ENCODE results near the gene AKAP11. TPM values are rescaled to one million over a fixed set of nuclear protein-coding genes. Genes with fewer than 3 reads are reported as not detected.
A peak's percentile ranks its signal among the peaks of the same experiment; 100 is the strongest.

The AKAP11 gene
- total RNA-seq, 2 experiments from 2014 or later: 32.5 to 34.0 TPM

GRCh38 chr13:42320375-42320787 is 48.4 kb downstream of the AKAP11 start:
- H3K4me1 Mint-ChIP-seq: peaks cover 21% of the 10 kb centered on the region
- H3K27ac Mint-ChIP-seq: no peak overlapping the region
- CTCF ChIA-PET: interaction anchor here (0.7 to 0.8 kb wide), 2 partner anchors 246 to 410 kb away, joined by 3 read pairs; no protein-coding TSS in a partner anchor
- POLR2A ChIA-PET: no interaction called here
- no peaks in the 10 kb centered on the region for H3K9me3 Mint-ChIP-seq
- no peak overlapping the region for H3K4me3 Mint-ChIP-seq
- no peaks in the 10 kb centered on the region for H3K27me3 Mint-ChIP-seq
- DNase-seq: no peak
- H3K36me3 Mint-ChIP-seq (ENCODE audit: low read depth): peaks cover 41% of the 10 kb centered on the region

DNA sequence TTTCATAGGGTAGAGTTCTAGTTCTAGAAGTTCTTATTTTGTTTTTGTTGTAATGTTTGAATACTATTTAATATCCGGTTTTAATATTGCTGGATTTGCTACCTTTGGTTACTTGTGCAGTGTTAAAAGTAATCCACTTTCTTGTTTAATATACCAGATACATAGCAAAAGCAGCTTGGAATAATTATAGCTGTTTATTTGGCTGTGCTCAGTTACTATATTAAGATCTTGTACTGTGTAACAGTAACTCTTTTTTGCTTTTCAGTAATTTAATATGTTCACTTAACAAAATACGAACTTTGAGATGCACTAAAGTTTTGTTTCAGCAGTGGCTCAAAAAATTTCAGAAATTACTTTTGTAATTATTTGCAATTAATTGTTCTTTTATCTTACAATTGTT is 50.9 kb downstream of the AKAP11 start:
- Mint-ChIP-seq H3K4me3 (no peak overlapping the region), H3K4me1 (peaks cover 23% of the 10 kb centered on the region), H3K36me3 (ENCODE audit: low read depth) (peaks cover 28% of the 10 kb centered on the region), H3K27me3 (no peaks in the 10 kb centered on the region), H3K9me3 (no peaks in the 10 kb centered on the region), H3K27ac (no peak overlapping the region)
- ChIA-PET POLR2A (no interaction called here), CTCF (no interaction called here)
- DNase-seq: no peak

- Mint-ChIP-seq H3K36me3 (ENCODE audit: low read depth) (peaks cover 27% of the 10 kb centered on the region), H3K4me1 (peaks cover 25% of the 10 kb centered on the region), H3K27ac (no peak overlapping the region), H3K4me3 (no peak overlapping the region), H3K27me3 (no peaks in the 10 kb centered on the region), H3K9me3 (no peaks in the 10 kb centered on the region)
- DNase-seq: no peak
- ChIA-PET CTCF (no interaction called here), POLR2A (no interaction called here)
These were observed 52.8 kb downstream of the AKAP11 start for GRCh38 chr13:42324704-42325103.

- DNase-seq: no peak
- no peak overlapping the region for H3K27ac Mint-ChIP-seq
- no peaks in the 10 kb centered on the region for H3K27me3 Mint-ChIP-seq
- ChIA-PET POLR2A (interaction anchor here (1.0 to 1.4 kb wide), 3 partner anchors 8 to 68 kb away, joined by 3 to 5 read pairs (median 3); no protein-coding TSS in a partner anchor), CTCF (interaction anchor here (0.9 to 1.0 kb wide), 2 partner anchors 11 to 268 kb away, joined by 3 read pairs; no protein-coding TSS in a partner anchor)
- peaks cover 4% of the 10 kb centered on the region for H3K9me3 Mint-ChIP-seq
- peaks cover 24% of the 10 kb centered on the region for H3K4me1 Mint-ChIP-seq
- H3K36me3 Mint-ChIP-seq (ENCODE audit: low read depth): peaks cover 20% of the 10 kb centered on the region
- no peak overlapping the region for H3K4me3 Mint-ChIP-seq
These were observed 55.8 kb downstream of the AKAP11 start for GRCh38 chr13:42327725-42328124.

- H3K36me3 Mint-ChIP-seq (ENCODE audit: low read depth): peaks cover 14% of the 10 kb centered on the region
- peak overlapping the region; percentile 73 for H3K27ac Mint-ChIP-seq
- H3K27me3 Mint-ChIP-seq: no peaks in the 10 kb centered on the region
- ChIA-PET POLR2A (no interaction called here), CTCF (no interaction called here)
- H3K4me3 Mint-ChIP-seq: no peak overlapping the region
- H3K9me3 Mint-ChIP-seq: peaks cover 4% of the 10 kb centered on the region
- DNase-seq: no peak
- H3K4me1 Mint-ChIP-seq: peaks cover 24% of the 10 kb centered on the region
These were observed 56.7 kb downstream of the AKAP11 start for GRCh38 chr13:42328672-42329071.

GRCh38 chr13:42329239-42329638 is 57.3 kb downstream of the AKAP11 start:
- Mint-ChIP-seq H3K27ac (peak overlapping the region; percentile 73), H3K9me3 (peaks cover 4% of the 10 kb centered on the region), H3K4me1 (peaks cover 29% of the 10 kb centered on the region), H3K36me3 (ENCODE audit: low read depth) (peaks cover 8% of the 10 kb centered on the region), H3K4me3 (no peak overlapping the region), H3K27me3 (no peaks in the 10 kb centered on the region)
- CTCF ChIA-PET: no interaction called here
- POLR2A ChIA-PET: interaction anchor here (1.0 kb wide), 1 partner anchor 67 kb away, joined by 3 read pairs; no protein-coding TSS in a partner anchor
- no peak for DNase-seq

- Mint-ChIP-seq H3K9me3 (peaks cover 4% of the 10 kb centered on the region), H3K4me3 (no peak overlapping the region), H3K27me3 (no peaks in the 10 kb centered on the region), H3K36me3 (ENCODE audit: low read depth) (peaks cover 8% of the 10 kb centered on the region), H3K4me1 (peaks cover 37% of the 10 kb centered on the region), H3K27ac (no peak overlapping the region)
- ChIA-PET CTCF (interaction anchor here (0.7 kb wide), 1 partner anchor 843 kb away, joined by 3 read pairs; no protein-coding TSS in a partner anchor), POLR2A (interaction anchor here (0.9 to 2.6 kb wide), 3 partner anchors 24 to 65 kb away, joined by 3 to 9 read pairs (median 4); partner anchors contain the start of gene AKAP11)
- DNase-seq: no peak
These were observed 59.1 kb downstream of the AKAP11 start for GRCh38 chr13:42331009-42331408.

- CTCF ChIA-PET: interaction anchor here (0.6 to 1.5 kb wide), 18 partner anchors 9 to 1470 kb away, joined by 3 to 20 read pairs (median 4); no protein-coding TSS in a partner anchor
- POLR2A ChIA-PET: interaction anchor here (0.7 to 1.5 kb wide), 8 partner anchors 14 to 165 kb away, joined by 3 to 9 read pairs (median 3); no protein-coding TSS in a partner anchor
- peaks cover 55% of the 10 kb centered on the region for H3K4me1 Mint-ChIP-seq
- peaks cover 4% of the 10 kb centered on the region for H3K9me3 Mint-ChIP-seq
- H3K27me3 Mint-ChIP-seq: no peaks in the 10 kb centered on the region
- H3K27ac Mint-ChIP-seq: peak overlapping the region; percentile 41
- DNase-seq: no peak
- H3K4me3 Mint-ChIP-seq: no peak overlapping the region
- H3K36me3 Mint-ChIP-seq (ENCODE audit: low read depth): peaks cover 6% of the 10 kb centered on the region
These were observed 61.8 kb downstream of the AKAP11 start for GRCh38 chr13:42333613-42334328.

- Mint-ChIP-seq H3K4me3 (no peak overlapping the region), H3K27ac (peak overlapping the region; percentile 41), H3K36me3 (ENCODE audit: low read depth) (peaks cover 4% of the 10 kb centered on the region), H3K4me1 (peaks cover 49% of the 10 kb centered on the region), H3K27me3 (no peaks in the 10 kb centered on the region), H3K9me3 (peaks cover 4% of the 10 kb centered on the region)
- no peak for DNase-seq
- ChIA-PET POLR2A (interaction anchor here (0.7 to 1.5 kb wide), 7 partner anchors 15 to 164 kb away, joined by 3 to 9 read pairs (median 3); no protein-coding TSS in a partner anchor), CTCF (interaction anchor here (0.6 to 1.5 kb wide), 18 partner anchors 9 to 1470 kb away, joined by 3 to 20 read pairs (median 4); no protein-coding TSS in a partner anchor)
These were observed 62.4 kb downstream of the AKAP11 start for GRCh38 chr13:42334329-42334706.

DNA sequence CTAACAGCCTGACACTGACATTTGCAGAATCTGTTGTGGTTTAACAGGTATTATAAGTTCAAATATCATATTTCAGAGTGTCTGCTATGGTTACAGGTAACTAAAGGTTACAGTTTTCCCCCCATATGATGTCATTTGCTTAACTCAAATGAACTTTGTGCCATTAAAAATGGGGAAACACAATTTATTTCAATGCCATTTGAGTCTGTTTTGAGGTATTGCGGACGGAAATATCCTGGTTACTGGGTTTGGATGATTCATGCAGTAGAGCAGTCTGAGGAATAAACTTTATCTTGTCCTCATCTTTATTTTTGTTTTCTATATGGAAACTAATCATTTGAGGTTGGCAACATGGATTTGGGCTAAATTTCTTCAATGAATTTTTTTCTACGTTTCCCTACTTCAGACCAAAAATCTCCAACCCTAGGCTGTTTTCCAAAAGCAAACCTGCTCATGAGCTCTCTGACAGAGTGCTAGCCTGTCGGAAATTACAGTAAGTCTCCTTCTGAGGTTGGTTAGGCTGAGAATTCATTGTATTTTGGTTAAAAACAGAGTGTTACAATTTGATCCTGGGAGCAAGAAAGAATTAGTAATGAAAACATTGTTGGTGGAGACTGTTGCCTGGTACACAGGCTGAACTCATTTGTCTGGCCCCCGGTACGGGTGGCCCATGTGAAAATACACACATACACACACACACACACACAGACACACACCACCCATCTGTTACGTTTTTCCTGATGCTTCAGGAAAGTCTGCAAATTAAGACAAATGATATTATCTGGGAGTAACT is 66.1 kb downstream of the AKAP11 start:
- no peak overlapping the region for H3K27ac Mint-ChIP-seq
- peaks cover 2% of the 10 kb centered on the region for H3K9me3 Mint-ChIP-seq
- peaks cover 56% of the 10 kb centered on the region for H3K4me1 Mint-ChIP-seq
- POLR2A ChIA-PET: no interaction called here
- no peaks in the 10 kb centered on the region for H3K27me3 Mint-ChIP-seq
- H3K36me3 Mint-ChIP-seq (ENCODE audit: low read depth): peaks cover 6% of the 10 kb centered on the region
- CTCF ChIA-PET: no interaction called here
- H3K4me3 Mint-ChIP-seq: no peak overlapping the region
- DNase-seq: no peak

GRCh38 chr13:42345367-42345766 is 73.4 kb downstream of the AKAP11 start:
- ChIA-PET POLR2A (no interaction called here), CTCF (interaction anchor here (0.9 kb wide), 1 partner anchor 15 kb away, joined by 3 read pairs; no protein-coding TSS in a partner anchor)
- peaks cover 11% of the 10 kb centered on the region for H3K36me3 Mint-ChIP-seq (ENCODE audit: low read depth)
- no peak for DNase-seq
- H3K4me3 Mint-ChIP-seq: no peak overlapping the region
- no peak overlapping the region for H3K27ac Mint-ChIP-seq
- H3K27me3 Mint-ChIP-seq: no peaks in the 10 kb centered on the region
- H3K9me3 Mint-ChIP-seq: peaks cover 2% of the 10 kb centered on the region
- peaks cover 51% of the 10 kb centered on the region for H3K4me1 Mint-ChIP-seq

DNA sequence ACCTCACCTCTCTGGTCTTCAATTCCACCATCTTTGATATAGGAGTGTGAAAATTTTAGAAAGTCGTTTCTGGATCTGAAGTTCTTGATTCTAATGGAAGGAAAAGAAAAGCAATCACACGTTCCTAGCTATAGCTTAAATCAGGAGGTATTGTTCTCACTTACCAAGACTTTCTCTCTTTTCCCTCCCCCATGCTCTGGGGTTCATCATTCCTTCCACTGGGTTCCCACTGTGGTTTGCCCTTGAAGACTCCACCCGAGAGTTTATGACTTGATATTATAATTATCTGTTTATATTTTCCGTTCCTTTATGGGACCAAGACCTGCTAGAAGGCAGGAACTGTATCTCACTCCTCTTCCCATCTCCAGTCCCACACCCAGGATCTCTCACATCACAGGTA is 76.6 kb downstream of the AKAP11 start:
- peaks cover 9% of the 10 kb centered on the region for H3K36me3 Mint-ChIP-seq (ENCODE audit: low read depth)
- POLR2A ChIA-PET: no interaction called here
- no peak overlapping the region for H3K27ac Mint-ChIP-seq
- no peak for DNase-seq
- CTCF ChIA-PET: interaction anchor here (1.4 kb wide), 1 partner anchor 130 kb away, joined by 3 read pairs; no protein-coding TSS in a partner anchor
- H3K4me3 Mint-ChIP-seq: no peak overlapping the region
- H3K9me3 Mint-ChIP-seq: no peaks in the 10 kb centered on the region
- no peaks in the 10 kb centered on the region for H3K27me3 Mint-ChIP-seq
- peaks cover 38% of the 10 kb centered on the region for H3K4me1 Mint-ChIP-seq

GRCh38 chr13:42350141-42350540 is 78.2 kb downstream of the AKAP11 start:
- Mint-ChIP-seq H3K4me3 (no peak overlapping the region), H3K4me1 (peaks cover 42% of the 10 kb centered on the region), H3K27ac (no peak overlapping the region), H3K9me3 (no peaks in the 10 kb centered on the region), H3K36me3 (ENCODE audit: low read depth) (peaks cover 9% of the 10 kb centered on the region), H3K27me3 (no peaks in the 10 kb centered on the region)
- DNase-seq: no peak
- ChIA-PET CTCF (no interaction called here), POLR2A (interaction anchor here (1.1 kb wide), 1 partner anchor 19 kb away, joined by 3 read pairs; no protein-coding TSS in a partner anchor)

Data from activated CD4-positive, alpha-beta memory T cell treated with anti-CD3 and anti-CD28 coated beads, Interleukin-2, amount 10 ng/mL, durations not matched to agents 7 days and 5 days (primary cell).